OCI-LY1 (cell line): Measurements from ENCODE around the gene EML4.

Experiments
- CTCF ChIP-seq: fragments of 200-600 bp; sonication (generic), shearing (Covaris generic); IDR thresholded peaks from 2 replicates; pipeline ENCODE4 v1.5.1; 2017; ENCODE audit warnings: mild to moderate bottlenecking, antibody characterized with exemption, low read length, moderate library complexity, mixed read lengths
- EZH2 ChIP-seq: fragments of 200-600 bp; sonication (generic), shearing (Covaris generic); IDR thresholded peaks from 2 replicates; pipeline ENCODE4 v1.8.0; 2017; ENCODE audit warnings: borderline replicate concordance, mixed run types, mild to moderate bottlenecking, antibody characterized with exemption, low read length, moderate library complexity, mixed read lengths

DNA sequence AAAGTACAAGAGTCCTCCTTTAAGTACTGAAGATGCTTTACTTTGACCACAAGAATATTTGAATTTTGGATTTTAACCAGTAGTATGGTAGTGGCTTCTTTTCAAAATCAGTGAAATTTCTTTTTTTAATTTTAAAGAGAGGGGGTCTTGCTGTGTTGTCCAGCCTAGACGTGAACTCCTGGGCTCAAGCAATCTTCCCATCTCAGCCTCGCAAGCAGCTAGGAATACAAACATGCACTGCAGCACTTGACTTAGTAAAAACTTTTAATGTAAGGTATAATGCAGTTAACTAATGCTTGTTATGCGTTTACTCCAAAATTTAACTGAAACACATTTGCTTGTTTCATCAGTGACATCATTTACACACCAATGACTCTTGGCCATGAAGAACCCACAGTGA is 49.6 kb downstream of the EML4 start:
- TF ChIP-seq CTCF, result no peak
- no peak for TF ChIP-seq EZH2
